Testis (tissue), 3 donors: Measurements from ENCODE around the gene DCHS2. TPM values are rescaled to one million over a fixed set of nuclear protein-coding genes. Genes with fewer than 3 reads are reported as not detected.

Source experiments
- DNase-seq: peaks from one replicate; pipeline ENCODE4 v3.0.0-alpha.2; 2019
- H3K27ac ChIP-seq, 2 donors: fragments of 200-600 bp; sonication (generic); one replicate each; pipeline ENCODE4 v1.5.1; 2019
- H3K27me3 ChIP-seq: fragments of 200-600 bp; sonication (generic); one replicate; pipeline ENCODE4 v1.5.1; 2019
- H3K36me3 ChIP-seq: fragments of 200-600 bp; sonication (generic); one replicate; pipeline ENCODE4 v1.5.1; 2017; ENCODE audit warnings: low read depth; ENCODE audit errors: missing control alignments
- H3K4me1 ChIP-seq: fragments of 200-600 bp; sonication (generic); one replicate; pipeline ENCODE4 v1.5.1; 2019
- H3K4me3 ChIP-seq, 2 donors: fragments of 200-600 bp; sonication (generic); one replicate each; pipeline ENCODE4 v1.5.1; 2017 to 2019
- H3K9me3 ChIP-seq: fragments of 200-600 bp; sonication (generic); one replicate; pipeline ENCODE4 v1.5.1; 2017
- CTCF ChIP-seq, 3 experiments: fragments of 450-650 bp in 2 of 3; fragments of 200-600 bp in 1 of 3; sonication (generic) in 1 of 3; IDR thresholded peaks; one replicate each; pipeline ENCODE4 v1.5.1; 2016 to 2019; ENCODE audit warnings: antibody characterized with exemption in 3 of 3, mild to moderate bottlenecking in 2 of 3, moderate library complexity in 1 of 3
- POLR2A ChIP-seq: fragments of 450-650 bp; IDR thresholded peaks from one replicate; pipeline ENCODE4 v1.6.1; 2017; ENCODE audit warnings: antibody characterized with exemption, mild to moderate bottlenecking, moderate library complexity
- WGBS, 2 donors: methylation state at CpG; one replicate each; pipeline ENCODE4 v1.1.5; 2018; 5-methylcytosine and 5-hydroxymethylcytosine counted together
- intact Hi-C: fragments of 100-400 bp; cut with DNase I; formaldehyde crosslinking; loops from one replicate; pipeline ENCODE4 v1.15.1; 2023; ENCODE audit warnings: low total_unique reads
- polyA plus RNA-seq: library from polyadenylated mRNA; stranded (reverse); fragments of 350-450 nt; fragmentation: Illumina TruSeq; extraction: RNeasy Lipid Tissue Mini Kit (QIAGEN cat#74804); gene quantifications from one replicate; pipeline ENCODE4 v1.2.3, GENCODE V29; 2014; ENCODE audit warnings: low read depth, low replicate concordance; ENCODE audit not compliant: insufficient read depth
- total RNA-seq, 2 donors: library from RNA; depleted of rRNA; stranded (reverse); fragments of >200 nt; gene quantifications; one replicate each; pipeline ENCODE4 v1.2.3, GENCODE V29; 2016

Gene DCHS2
- total and polyA plus RNA-seq, 3 donors from 2014 or later, result 2.4 to 6.5 (median 4.7) TPM

- intact Hi-C loops, result no loop called here
- WGBS, 2 donors, result 79 to 80% methylated on average over 2 of the region's 2 CpGs
- no peaks in the 10 kb centered on the region for H3K9me3 ChIP-seq
These were observed 214.4 kb downstream of the DCHS2 start for GRCh38 chr4:154277172-154277571.

GRCh38 chr4:154276496-154276895 lies 215.1 kb downstream of the DCHS2 start:
- H3K4me1 ChIP-seq, result no peaks in the 10 kb centered on the region
- H3K36me3 ChIP-seq, result no peaks in the 10 kb centered on the region
- H3K27ac ChIP-seq, result no peak overlapping the region
- intact Hi-C loops, result no loop called here
- H3K27me3 ChIP-seq, result no peaks in the 10 kb centered on the region
- no peak for DNase-seq
- TF ChIP-seq CTCF (IDR thresholded peaks at IDR 0.05) (no peak), POLR2A (no peak)
- WGBS, 2 donors, result 86 to 88% methylated on average over 1 of the region's 1 CpG
- no peaks in the 10 kb centered on the region for H3K9me3 ChIP-seq
- no peak overlapping the region for H3K4me3 ChIP-seq

More at GRCh38 chr4:154277172-154277571, 214.4 kb downstream of the DCHS2 start:
- no peaks in the 10 kb centered on the region for H3K36me3 ChIP-seq
- no peak overlapping the region for H3K4me3 ChIP-seq
- H3K4me1 ChIP-seq, result no peaks in the 10 kb centered on the region
- H3K27me3 ChIP-seq, result no peaks in the 10 kb centered on the region
- no peak overlapping the region for H3K27ac ChIP-seq
- TF ChIP-seq POLR2A, result no peak
- no peak for TF ChIP-seq CTCF (IDR thresholded peaks at IDR 0.05)
- DNase-seq, result no peak

- Histone ChIP-seq H3K27me3 (no peaks in the 10 kb centered on the region), H3K9me3 (no peaks in the 10 kb centered on the region), H3K4me3 (no peak overlapping the region), H3K36me3 (no peaks in the 10 kb centered on the region), H3K4me1 (no peaks in the 10 kb centered on the region), H3K27ac (no peak overlapping the region)
- no peak for DNase-seq
- no peak for TF ChIP-seq CTCF (IDR thresholded peaks at IDR 0.05)
- TF ChIP-seq POLR2A, result no peak
- intact Hi-C loops, result no loop called here
- WGBS, 2 donors, result 74 to 77% methylated on average over 4 of the region's 4 CpGs
These were observed 236.6 kb downstream of the DCHS2 start for GRCh38 chr4:154254999-154255398.

- intact Hi-C loops, result no loop called here
- Histone ChIP-seq H3K36me3 (no peaks in the 10 kb centered on the region), H3K4me3 (no peak overlapping the region), H3K27me3 (no peaks in the 10 kb centered on the region), H3K9me3 (no peaks in the 10 kb centered on the region), H3K4me1 (no peaks in the 10 kb centered on the region), H3K27ac (no peak overlapping the region)
- 81 to 93% methylated on average over 4 of the region's 4 CpGs for WGBS, 2 donors
- TF ChIP-seq CTCF (IDR thresholded peaks at IDR 0.05), result no peak
- TF ChIP-seq POLR2A, result no peak
- no peak for DNase-seq
These were observed 257.0 kb downstream of the DCHS2 start for GRCh38 chr4:154234576-154234975.

- TF ChIP-seq POLR2A, result no peak
- no peak for TF ChIP-seq CTCF (IDR thresholded peaks at IDR 0.05)
- intact Hi-C loops, result no loop called here
- 85 to 88% methylated on average over 2 of the region's 2 CpGs for WGBS, 2 donors
- Histone ChIP-seq H3K27me3 (no peaks in the 10 kb centered on the region), H3K4me3 (no peak overlapping the region), H3K27ac (no peak overlapping the region), H3K9me3 (no peaks in the 10 kb centered on the region), H3K4me1 (no peaks in the 10 kb centered on the region), H3K36me3 (no peaks in the 10 kb centered on the region)
- no peak for DNase-seq
These were observed 259.7 kb downstream of the DCHS2 start for GRCh38 chr4:154231806-154232478.
